Measurements from ENCODE around the gene MDM4. TPM values are rescaled to one million over a fixed set of nuclear protein-coding genes. Genes with fewer than 3 reads are reported as not detected.

Gene MDM4
- total and polyA plus RNA-seq, 2 donors (not counting 3 experiments of a cell fraction or from before 2014, with no cell fraction given) = 11.7 to 67.0 TPM

GRCh38 chr1:204548265-204548664 lies 32.1 kb downstream of the MDM4 start:
- Histone ChIP-seq H3K36me3 (ENCODE audit: control insufficient read depth in 2 of 2, extremely low read depth in 1 of 2, insufficient read depth in 2 of 2, low read length in 2 of 2) (peaks cover 12 to 23% of the 10 kb centered on the region in 2 experiments), H3K9me3 (replicated peaks; ENCODE audit: control insufficient read depth, insufficient read depth, low read length) (no peaks in the 10 kb centered on the region), H3K4me2 (ENCODE audit: insufficient read depth, low read length) (no peak overlapping the region), H4K20me1 (replicated peaks; ENCODE audit: control insufficient read depth, extremely low read depth, insufficient read depth, low read length) (no peaks in the 10 kb centered on the region), H3K27ac (ENCODE audit: insufficient read depth, low read depth, low read length) (no peak overlapping the region), H3K9me1 (replicated peaks; ENCODE audit: control insufficient read depth, extremely low read depth, insufficient read depth, low read length) (no peaks in the 10 kb centered on the region), H3K79me2 (ENCODE audit: control insufficient read depth, insufficient read depth, low read length) (no peaks in the 10 kb centered on the region), H3K4me3 (replicated peaks in 1 of 3; ENCODE audit: insufficient read depth in 1 of 3, low read depth in 1 of 3, low read length in 3 of 3) (no peak overlapping the region), H3K27me3 (ENCODE audit: control insufficient read depth in 2 of 2, insufficient read depth in 2 of 2, low read length in 2 of 2) (no peaks in the 10 kb centered on the region), H3K9ac (replicated peaks; ENCODE audit: extremely low read depth, insufficient read depth, low read length) (no peak overlapping the region), H2AFZ (ENCODE audit: low read depth, low read length) (no peak overlapping the region), H3K4me1 (ENCODE audit: control insufficient read depth, extremely low read depth, insufficient read depth, low read length) (peaks cover 10% of the 10 kb centered on the region)
- intact Hi-C loops (cut with micrococcal nuclease) (no loop called here), dilution Hi-C loops (cut with MboI; ENCODE audit: extremely low pct_ligation_motif_present, low sequenced_read_pairs) (no loop called here)
- no peak for TF ChIP-seq POLR2A (IDR thresholded peaks at IDR 0.05; ENCODE audit: low read depth, low read length)
- TF ChIP-seq MYC (IDR thresholded peaks at IDR 0.05; ENCODE audit: low read depth, low read length) = no peak
- TF ChIP-seq JUN (IDR thresholded peaks at IDR 0.05; ENCODE audit: borderline replicate concordance, insufficient read depth, insufficient read length, low read depth) = no peak
- no peak for TF ChIP-seq GATA2 (IDR thresholded peaks at IDR 0.05; ENCODE audit: insufficient read depth, insufficient read length, low read depth, low read length)
- TF ChIP-seq FOS (IDR thresholded peaks at IDR 0.05; ENCODE audit: borderline replicate concordance, insufficient read depth, low read length) = no peak
- TF ChIP-seq EZH2 (IDR thresholded peaks at IDR 0.05; ENCODE audit: borderline replicate concordance, low read depth, low read length, severe bottlenecking) = no peak
- TF ChIP-seq MAX (IDR thresholded peaks at IDR 0.05; ENCODE audit: insufficient read depth, insufficient read length) = no peak
- TF ChIP-seq CTCF (IDR thresholded peaks at IDR 0.05; ENCODE audit: extremely low read depth in 1 of 2, insufficient read depth in 1 of 2, low read depth in 1 of 2, low read length in 2 of 2) = no peak
- TF ChIP-seq POLR2AphosphoS5 (IDR thresholded peaks at IDR 0.05; ENCODE audit: insufficient read depth, low read depth, low read length) = no peak
- no TSS peak for BruUV-seq (replicated peaks)
- ChIA-PET CTCF (interaction anchor here (0.6 kb wide), 1 partner anchor 23 kb away, joined by 4 read pairs; no protein-coding TSS in a partner anchor), POLR2A (no interaction called here)
- DNase-seq (ENCODE audit: low read depth, low spot score) = no peak
- FAIRE-seq = no peak

Measured in endothelial cell of umbilical vein (primary cell).